ENCODE data around the gene ZNF488. TPM values are rescaled to one million over a fixed set of nuclear protein-coding genes. Genes with fewer than 3 reads are reported as not detected.

Gene ZNF488
- total RNA-seq, 4 donors from 2014 or later, result 0.19 TPM; not detected in 3

- TF ChIP-seq CTCF (IDR thresholded peaks at IDR 0.05; ENCODE audit: low read depth), result no peak
Measured at GRCh38 chr10:47349516-47349915, 34.6 kb downstream of the ZNF488 start.

GRCh38 chr10:47348661-47349470, 35.2 kb downstream of the ZNF488 start:
- no peak for TF ChIP-seq CTCF (IDR thresholded peaks at IDR 0.05; ENCODE audit: low read depth)

- no peak for TF ChIP-seq CTCF (IDR thresholded peaks at IDR 0.05; ENCODE audit: low read depth)
Measured at GRCh38 chr10:47348138-47348651, 35.9 kb downstream of the ZNF488 start, which contains the start of gene RBP3. Gene RBP3 (plus strand): TSS chr10:47348363. CDS start chr10:47348485, 122 bp downstream.

- no peak for TF ChIP-seq CTCF (IDR thresholded peaks at IDR 0.05; ENCODE audit: low read depth)
Measured at GRCh38 chr10:47347303-47347675, 36.8 kb downstream of the ZNF488 start.

GRCh38 chr10:47346581-47347302, 37.4 kb downstream of the ZNF488 start:
- TF ChIP-seq CTCF (IDR thresholded peaks at IDR 0.05; ENCODE audit: low read depth), result no peak

GRCh38 chr10:47344996-47345870, 38.9 kb downstream of the ZNF488 start:
- TF ChIP-seq CTCF (IDR thresholded peaks at IDR 0.05; ENCODE audit: low read depth), result no peak
